GM18909 (cell line): ENCODE results near the gene RNASE8.
"Not testable (repeated sequence)": the region's sequence is repeated elsewhere in the genome, so short reads cannot be mapped to it uniquely, and the experiment has no call there.

Source experiments
- ATAC-seq: cut with Tn5 transposase; IDR thresholded peaks from one replicate; pipeline ENCODE4 v1.9.1; 2021; ENCODE audit warnings: mild to moderate bottlenecking; ENCODE audit not compliant: unreplicated experiment, poor library complexity

Gene RNASE8

GRCh38 chr14:21026988-21027315 is 30.7 kb upstream of the RNASE8 start:
- ATAC-seq, result no peak

DNA sequence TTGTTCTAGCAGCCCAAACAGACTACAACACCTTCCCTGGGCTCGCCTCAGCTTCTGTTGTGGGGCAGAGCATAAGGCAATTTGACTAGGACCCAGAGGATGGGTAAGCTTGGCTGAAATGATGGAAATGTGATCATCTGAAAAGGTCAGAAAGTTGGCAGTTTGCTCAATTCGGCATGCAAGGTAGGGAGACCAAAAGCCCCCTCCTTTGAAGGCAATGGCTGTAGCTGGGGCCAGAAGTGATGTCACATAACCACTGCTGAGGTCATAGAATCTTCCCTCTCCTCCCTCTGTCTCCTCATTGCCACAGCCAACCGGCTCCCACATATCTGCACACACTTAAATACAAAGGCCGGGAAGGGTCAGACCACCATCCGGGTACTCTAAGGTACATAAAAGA is 27.7 kb upstream of the RNASE8 start, which contains the start of gene TPPP2:
TPPP2 (plus strand) TSS at position 301 of the 400 bp plus-strand sequence. CDS start 365 bp downstream, outside the sequence.
- ATAC-seq, result no peak

- ATAC-seq, result no peak
These were observed 27.1 kb upstream of the RNASE8 start for GRCh38 chr14:21030531-21030930.

- ATAC-seq, result no peak
These were observed 25.1 kb upstream of the RNASE8 start for GRCh38 chr14:21032326-21033132.

DNA sequence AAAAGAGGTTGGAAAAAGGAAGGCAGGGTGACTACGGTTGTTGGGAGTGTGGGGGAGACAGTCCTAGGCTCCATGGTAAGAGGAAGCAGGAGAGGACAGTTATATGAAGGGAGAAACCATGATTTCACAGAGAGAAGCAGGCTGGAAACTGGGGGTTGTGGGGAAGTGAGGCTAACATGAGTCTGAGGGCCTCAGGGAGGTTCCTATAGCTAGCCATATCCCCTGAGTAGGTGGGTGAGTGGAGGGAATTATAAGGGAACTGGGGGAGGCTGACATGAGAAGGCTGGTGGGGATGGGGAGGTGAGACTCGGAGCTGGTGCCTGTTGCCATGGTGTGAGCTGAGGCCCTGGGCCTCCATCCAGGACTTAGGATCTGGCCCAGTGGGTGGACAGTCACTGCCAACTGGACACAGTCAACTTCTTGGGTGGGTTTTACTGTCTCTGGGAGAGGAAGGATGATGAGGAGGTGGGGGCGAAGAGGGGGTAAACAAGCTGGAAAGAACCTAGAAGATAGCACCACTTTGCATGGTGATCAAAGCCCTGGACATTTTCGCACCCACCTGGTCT is 24.4 kb upstream of the RNASE8 start:
- ATAC-seq, result no peak

- ATAC-seq, result no peak
These were observed 22.9 kb upstream of the RNASE8 start, which contains the start of gene RNASE13 for GRCh38 chr14:21034707-21035106. Gene RNASE13, minus strand, starts transcription at chr14:21034807. Its CDS starts 519 bp downstream, at chr14:21034288.

GRCh38 chr14:21036751-21037150 is 20.9 kb upstream of the RNASE8 start:
- no peak for ATAC-seq

DNA sequence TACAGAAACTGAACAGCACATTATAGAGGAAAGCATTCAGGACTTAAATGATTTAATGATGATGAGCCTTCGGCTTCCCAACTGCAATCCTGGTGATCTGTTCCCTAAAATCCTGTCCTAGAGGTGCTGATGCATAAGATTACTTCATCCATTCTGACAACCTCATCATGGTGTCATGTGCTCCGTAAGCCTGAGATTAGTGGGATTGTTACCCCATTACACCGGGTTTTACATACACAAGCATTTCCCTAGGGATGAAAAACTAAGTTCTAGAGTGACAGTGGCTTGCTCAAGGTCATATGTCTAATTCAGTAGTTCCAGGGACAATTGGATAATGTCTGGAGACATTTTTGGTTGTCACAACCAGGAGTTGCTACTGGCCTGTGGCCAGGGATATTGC is 20.5 kb upstream of the RNASE8 start:
- no peak for ATAC-seq

DNA sequence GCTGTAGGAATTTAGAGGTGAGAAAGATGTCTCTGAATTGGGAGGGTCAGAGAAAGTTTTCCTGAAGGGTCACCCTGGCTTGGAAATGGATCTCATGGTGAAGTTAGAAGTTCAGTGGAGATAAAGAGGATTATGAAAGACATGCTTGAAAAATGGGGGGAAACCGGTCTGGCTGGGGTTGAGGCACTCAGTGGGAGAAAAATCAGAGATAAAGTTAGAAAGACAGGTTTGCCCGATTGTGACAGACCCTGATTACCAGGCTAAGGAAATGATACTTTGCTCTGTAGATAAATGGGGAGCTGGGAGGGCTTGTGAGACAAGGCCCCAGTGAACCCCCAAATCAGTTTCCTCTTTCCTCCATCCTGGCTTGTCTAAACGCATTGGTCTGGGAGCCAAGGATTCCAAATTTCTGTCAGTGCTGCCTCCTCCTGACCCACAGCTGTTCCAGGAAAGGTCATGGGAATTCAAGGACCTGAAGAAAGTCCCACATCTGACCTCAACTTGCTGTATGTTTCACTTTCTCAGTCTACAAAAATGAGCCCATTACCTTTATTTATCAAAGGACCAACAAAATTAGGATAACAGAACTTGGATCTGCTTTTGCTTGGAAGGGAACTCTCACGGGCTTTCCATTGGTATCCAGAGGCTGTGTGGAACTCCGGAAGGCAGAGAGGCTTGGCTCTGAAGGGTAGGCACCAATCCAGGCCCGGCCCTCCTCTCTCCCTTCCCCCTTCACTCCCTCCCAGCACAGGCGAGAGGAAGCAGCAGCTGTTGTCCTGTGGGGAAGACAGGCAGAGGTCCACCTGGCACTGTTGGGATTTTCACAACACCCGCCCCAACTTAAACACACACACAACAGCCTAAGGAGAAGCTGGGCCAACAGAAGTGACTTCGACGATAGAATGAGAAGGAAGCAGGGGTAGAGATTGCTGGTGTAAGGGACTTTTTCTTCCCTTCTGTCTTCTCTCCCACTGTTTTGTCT is 18.9 kb upstream of the RNASE8 start:
- no peak for ATAC-seq

DNA sequence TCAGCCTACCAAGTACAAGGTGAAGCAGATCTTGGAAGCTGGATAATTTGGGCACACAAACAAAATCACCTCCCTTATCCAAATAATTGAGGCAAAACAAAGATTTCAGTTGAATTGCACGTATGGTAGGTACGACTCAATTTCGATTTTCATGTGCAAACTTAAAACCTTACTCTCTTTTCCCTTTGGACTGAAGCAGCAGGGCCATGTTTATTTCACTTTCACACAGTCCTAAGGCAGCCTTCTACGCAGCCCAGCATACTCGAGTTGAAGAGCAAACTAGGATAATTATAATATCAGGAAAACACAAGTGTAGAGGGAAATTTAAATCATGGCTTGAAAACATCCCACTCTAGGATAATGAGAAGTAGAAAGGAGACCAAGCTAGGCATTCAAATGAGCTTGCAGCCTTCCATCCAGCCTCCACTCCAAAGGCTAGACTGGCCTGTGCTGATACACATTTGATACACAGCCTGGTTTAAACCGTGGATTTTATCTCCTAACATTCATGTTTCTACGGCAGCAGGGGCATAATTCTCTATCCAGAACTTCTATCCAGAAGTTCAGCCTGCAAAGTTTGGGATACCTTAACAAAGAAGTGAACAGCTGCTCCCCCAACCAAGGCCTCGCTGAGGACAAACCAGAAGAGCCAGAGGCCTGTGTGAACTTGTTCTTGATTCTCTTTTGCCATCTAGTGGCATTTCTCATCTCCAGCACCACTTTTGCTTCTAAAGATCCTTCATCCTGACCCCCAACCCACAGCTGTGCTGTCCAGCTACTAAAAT is 17.8 kb upstream of the RNASE8 start:
- ATAC-seq, result no peak

DNA sequence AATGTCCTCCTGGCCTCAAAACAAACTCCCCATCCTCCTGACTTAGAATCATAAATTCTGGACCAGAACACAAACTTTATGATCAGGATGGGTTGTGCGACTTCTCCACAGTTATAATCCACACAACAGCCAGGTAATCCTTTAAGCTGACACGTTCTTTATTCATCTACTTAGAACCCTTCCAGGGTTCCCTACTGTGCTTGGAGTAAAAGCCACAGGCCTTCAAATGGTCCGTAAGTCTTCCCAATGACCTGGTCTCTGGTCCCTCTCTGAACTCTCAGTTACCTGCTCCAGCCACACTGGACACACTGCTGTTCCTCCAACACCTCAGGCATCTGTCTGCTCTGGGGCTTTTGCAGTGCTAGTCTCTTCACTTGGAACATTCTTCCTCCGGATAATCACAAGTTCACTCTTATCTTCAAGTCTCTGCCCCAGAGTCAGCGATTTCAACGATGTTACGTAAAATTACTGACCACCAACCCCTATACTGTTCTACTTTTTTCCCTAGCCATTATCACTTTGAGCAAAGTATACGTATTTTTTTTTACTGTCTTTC is 17.2 kb upstream of the RNASE8 start:
- no peak for ATAC-seq

DNA sequence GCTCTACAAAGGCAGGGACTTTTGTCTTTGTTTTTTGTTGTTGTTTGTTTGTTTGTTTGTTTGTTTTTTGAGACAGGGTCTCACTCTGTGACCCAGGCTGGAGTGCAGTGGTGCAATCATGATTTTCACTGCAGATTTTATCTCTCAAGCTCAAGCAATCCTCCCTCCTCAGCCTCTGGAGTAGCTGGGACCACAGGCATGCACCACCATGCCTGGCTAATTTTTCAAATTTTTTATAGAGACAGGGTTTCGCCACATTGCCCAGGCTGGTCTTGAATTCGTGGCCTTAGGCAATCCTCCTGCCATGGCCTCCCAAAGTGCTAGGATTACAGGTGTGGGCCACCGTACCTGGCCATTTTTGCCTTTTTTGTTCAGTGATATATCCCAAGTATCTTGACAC is 16.7 kb upstream of the RNASE8 start:
- not testable (repeated sequence) for ATAC-seq

DNA sequence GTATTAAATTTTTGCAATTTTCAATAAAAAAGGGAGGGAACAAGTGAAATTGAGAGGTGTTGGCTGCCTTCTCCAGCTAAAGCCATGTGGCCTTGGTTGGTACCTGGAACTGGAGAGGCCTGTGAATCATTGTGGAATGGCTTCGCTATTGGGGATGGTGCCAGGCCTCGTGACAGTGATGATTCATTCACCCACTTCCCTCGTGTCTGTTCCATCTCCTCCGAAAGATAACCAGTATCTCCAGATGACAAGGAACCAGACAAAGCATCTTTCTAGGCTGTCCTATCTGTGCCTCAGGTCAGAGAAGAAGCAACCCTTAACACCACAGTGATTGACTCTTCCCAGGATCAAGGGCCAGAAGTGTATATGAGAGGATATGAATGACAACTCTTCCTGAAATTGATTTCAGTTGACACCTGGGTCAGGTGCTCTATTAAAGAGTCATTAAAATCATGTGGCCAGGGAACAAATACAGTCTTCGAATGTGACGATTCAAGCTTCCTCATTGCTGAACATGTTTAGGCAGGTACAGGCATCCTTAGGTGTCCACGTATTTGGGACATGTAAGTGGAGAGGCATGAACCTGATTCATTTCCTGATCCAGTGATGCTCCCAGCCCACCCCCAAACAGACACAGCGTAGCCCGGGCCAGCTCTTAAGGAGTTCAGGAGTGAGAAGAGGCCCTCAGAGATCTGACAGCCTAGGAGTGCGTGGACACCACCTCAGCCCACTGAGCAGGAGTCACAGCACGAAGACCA is 15.8 kb upstream of the RNASE8 start, which contains the start of gene RNASE7:
RNASE7 (plus strand) TSS at position 687 of the 758 bp plus-strand sequence. CDS start 631 bp downstream, outside the sequence.
- ATAC-seq, result no peak

GRCh38 chr14:21042918-21043317 is 14.7 kb upstream of the RNASE8 start:
- no peak for ATAC-seq

- ATAC-seq, result no peak
These were observed 14.1 kb upstream of the RNASE8 start for GRCh38 chr14:21043387-21043973.

- ATAC-seq, result no peak
These were observed 13.5 kb upstream of the RNASE8 start for GRCh38 chr14:21043974-21044618.

DNA sequence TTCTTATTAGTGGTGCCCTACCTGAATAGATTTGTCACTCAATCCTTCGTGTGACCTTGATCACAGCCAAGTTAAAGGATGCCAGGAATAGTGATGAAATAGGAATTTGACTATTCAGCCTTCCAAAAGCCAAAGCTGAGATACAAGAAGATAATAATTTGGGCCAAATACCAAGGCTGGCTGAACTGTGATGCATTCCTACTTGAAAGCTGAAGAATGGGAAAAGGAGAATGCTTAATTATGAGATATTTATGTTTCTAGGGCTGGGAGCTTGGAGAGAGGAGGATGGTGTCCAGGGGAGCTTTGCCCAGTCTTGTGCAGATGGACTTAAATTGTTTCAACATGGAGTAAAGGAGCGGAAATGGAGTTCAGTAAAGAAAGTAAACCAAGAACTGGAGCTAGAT is 10.2 kb upstream of the RNASE8 start:
- ATAC-seq, result no peak

GRCh38 chr14:21048638-21049037 is 9.0 kb upstream of the RNASE8 start:
- no peak for ATAC-seq
